CD8-positive, alpha-beta memory T cell (primary cell): ENCODE data around the gene FRMD4A. TPM values are rescaled to one million over a fixed set of nuclear protein-coding genes. Genes with fewer than 3 reads are reported as not detected.

Experiments used
- CTCF ChIA-PET: fragments of 350-600 bp; sonication (Branson Sonifier 250); formaldehyde crosslinking; loops from one replicate; lab custom pipeline; 2021; ENCODE audit warnings: antibody characterized with exemption; lab: Charles Lee
- POLR2A ChIA-PET: fragments of 350-600 bp; sonication (Branson Sonifier 250); formaldehyde crosslinking; loops from one replicate; lab custom pipeline; 2021; ENCODE audit warnings: antibody characterized with exemption; lab: Charles Lee
- DNase-seq, 5 donors: peaks; one replicate each; pipeline versions ENCODE4 v3.0.0 to v3.0.0-alpha.2; 2020 to 2022; ENCODE audit warnings: mixed read lengths in 1 of 5
- H3K27ac ChIP-seq: one replicate; pipeline ENCODE4 v1.7.0; 2013; ENCODE audit warnings: low read depth, mild to moderate bottlenecking, low read length, moderate library complexity
- H3K27me3 ChIP-seq: 2 replicates; pipeline ENCODE4 v1.7.0; 2013; ENCODE audit warnings: low read length, mild to moderate bottlenecking; ENCODE audit not compliant: insufficient read depth, poor library complexity, severe bottlenecking
- H3K36me3 ChIP-seq: 2 replicates; pipeline ENCODE4 v1.7.0; 2013; ENCODE audit warnings: mild to moderate bottlenecking, low read length, moderate library complexity; ENCODE audit not compliant: insufficient read depth
- H3K4me1 ChIP-seq: 2 replicates; pipeline ENCODE4 v1.7.0; 2013; ENCODE audit warnings: mild to moderate bottlenecking, low read length, moderate library complexity; ENCODE audit not compliant: insufficient read depth
- H3K4me3 ChIP-seq: 2 replicates; pipeline ENCODE4 v1.7.0; 2013; ENCODE audit warnings: mild to moderate bottlenecking, low read length
- H3K9me3 ChIP-seq: 2 replicates; pipeline ENCODE4 v1.7.0; 2013; ENCODE audit warnings: mild to moderate bottlenecking, low read length
- H3K27ac Mint-ChIP-seq, 8 donors: one replicate each; pipeline ENCODE4 v1.8.0; 2020 to 2021; ENCODE audit warnings: mixed read lengths in 8 of 8, mild to moderate bottlenecking in 6 of 8, inconsistent platforms in 3 of 8, moderate library complexity in 3 of 8
- H3K27me3 Mint-ChIP-seq, 2 donors: one replicate each; pipeline ENCODE4 v1.8.0; 2020 to 2021; ENCODE audit warnings: mixed read lengths in 2 of 2, mild to moderate bottlenecking in 1 of 2, moderate library complexity in 1 of 2
- H3K36me3 Mint-ChIP-seq, 3 donors: one replicate each; pipeline ENCODE4 v1.8.0; 2020 to 2021; ENCODE audit warnings: mixed read lengths in 3 of 3, inconsistent platforms in 1 of 3, mild to moderate bottlenecking in 1 of 3
- H3K4me1 Mint-ChIP-seq, 3 donors: one replicate each; pipeline ENCODE4 v1.8.0; 2020 to 2021; ENCODE audit warnings: mixed read lengths in 3 of 3, inconsistent platforms in 1 of 3, mild to moderate bottlenecking in 1 of 3
- H3K4me3 Mint-ChIP-seq, 7 donors: one replicate each; pipeline ENCODE4 v1.8.0; 2020 to 2021; ENCODE audit warnings: mixed read lengths in 7 of 7, mild to moderate bottlenecking in 6 of 7, moderate library complexity in 4 of 7, inconsistent platforms in 2 of 7
- H3K9me3 Mint-ChIP-seq, 5 donors: one replicate each; pipeline ENCODE4 v1.8.0; 2020 to 2022; ENCODE audit warnings: mixed read lengths in 5 of 5, mild to moderate bottlenecking in 3 of 5, moderate library complexity in 2 of 5, inconsistent platforms in 1 of 5
- polyA plus RNA-seq: library from polyadenylated mRNA; unstranded; fragments of 300-500 nt; fragmentation: Illumina TruSeq; gene quantifications from one replicate; pipeline ENCODE4 v1.2.3, GENCODE V29; 2021
- total RNA-seq, 2 experiments: library from RNA; stranded (reverse); gene quantifications; one replicate each; pipeline ENCODE4 v1.2.3, GENCODE V29; 2021

FRMD4A gene
- total and polyA plus RNA-seq, 3 experiments from 2014 or later, result 0.21 to 2.7 (median 2.1) TPM

DNA sequence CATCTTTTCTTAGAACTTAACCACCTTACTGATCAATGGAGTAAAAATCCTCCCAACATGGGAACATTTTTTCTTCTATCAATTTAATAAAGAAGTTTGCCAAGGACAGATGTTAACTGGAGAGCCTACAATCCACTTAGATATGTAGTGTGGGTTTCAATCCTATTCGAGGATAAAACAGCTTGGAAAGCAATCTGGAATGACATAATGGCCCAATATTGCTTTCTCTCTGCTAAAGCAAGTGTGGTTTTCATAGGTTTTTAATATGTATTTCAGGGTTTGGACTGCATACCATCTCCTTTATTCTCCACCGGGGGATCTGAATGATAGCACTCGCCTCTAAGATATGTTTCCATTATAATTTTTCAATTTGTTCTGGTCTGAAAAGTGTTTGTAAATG, 594.2 kb downstream of the FRMD4A start:
- peaks cover 0 to 9% of the 10 kb centered on the region in 2 donors for H3K27me3 Mint-ChIP-seq
- Histone ChIP-seq H3K4me3 (no peak overlapping the region), H3K27me3 (no peaks in the 10 kb centered on the region), H3K4me1 (no peaks in the 10 kb centered on the region), H3K36me3 (no peaks in the 10 kb centered on the region), H3K27ac (no peak overlapping the region), H3K9me3 (no peaks in the 10 kb centered on the region)
- CTCF ChIA-PET, result no interaction called here
- no peaks in the 10 kb centered on the region for H3K4me1 Mint-ChIP-seq
- H3K27ac Mint-ChIP-seq, result no peak overlapping the region
- POLR2A ChIA-PET, result no interaction called here
- H3K36me3 Mint-ChIP-seq, result peaks cover 0 to 1% (median 0%) of the 10 kb centered on the region in 3 donors
- no peak for DNase-seq
- H3K4me3 Mint-ChIP-seq, result no peak overlapping the region
- H3K9me3 Mint-ChIP-seq, result no peaks in the 10 kb centered on the region

DNA sequence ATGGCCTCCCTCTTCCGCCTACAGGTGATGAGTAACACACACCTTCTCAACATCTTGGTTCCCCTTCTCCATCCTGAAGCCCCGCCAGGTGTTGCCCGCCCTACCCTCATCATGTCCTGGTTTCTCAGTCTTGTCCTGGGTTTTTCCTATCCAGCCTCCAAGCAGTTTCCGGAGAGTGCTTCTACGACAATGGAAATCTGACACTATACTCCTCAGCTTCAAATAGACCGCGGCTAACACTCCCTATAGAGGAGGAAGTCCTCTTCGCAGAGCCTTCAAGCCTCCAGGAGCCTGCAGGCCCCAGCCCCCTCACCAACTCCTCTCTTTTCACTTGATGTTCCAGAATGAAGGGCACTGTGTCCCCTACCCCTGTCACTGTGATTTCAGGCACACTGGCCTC, 596.6 kb downstream of the FRMD4A start:
- H3K9me3 ChIP-seq, result no peaks in the 10 kb centered on the region
- DNase-seq, result no peak
- Mint-ChIP-seq H3K27ac (no peak overlapping the region), H3K9me3 (no peaks in the 10 kb centered on the region), H3K36me3 (peaks cover 0 to 1% (median 0%) of the 10 kb centered on the region in 3 donors), H3K27me3 (no peaks in the 10 kb centered on the region), H3K4me1 (no peaks in the 10 kb centered on the region), H3K4me3 (no peak overlapping the region)
- POLR2A ChIA-PET, result no interaction called here
- no peak overlapping the region for H3K4me3 ChIP-seq
- no peaks in the 10 kb centered on the region for H3K4me1 ChIP-seq
- no peak overlapping the region for H3K27ac ChIP-seq
- no peaks in the 10 kb centered on the region for H3K27me3 ChIP-seq
- H3K36me3 ChIP-seq, result no peaks in the 10 kb centered on the region
- CTCF ChIA-PET, result no interaction called here

GRCh38 chr10:13733071-13733470, 597.7 kb downstream of the FRMD4A start:
- Histone ChIP-seq H3K9me3 (no peaks in the 10 kb centered on the region), H3K4me1 (no peaks in the 10 kb centered on the region), H3K36me3 (no peaks in the 10 kb centered on the region), H3K4me3 (no peak overlapping the region), H3K27ac (no peak overlapping the region), H3K27me3 (no peaks in the 10 kb centered on the region)
- Mint-ChIP-seq H3K27me3 (no peaks in the 10 kb centered on the region), H3K9me3 (no peaks in the 10 kb centered on the region), H3K36me3 (peaks cover 0 to 1% (median 0%) of the 10 kb centered on the region in 3 donors), H3K4me3 (no peak overlapping the region), H3K4me1 (no peaks in the 10 kb centered on the region), H3K27ac (no peak overlapping the region)
- CTCF ChIA-PET, result no interaction called here
- DNase-seq, result no peak
- POLR2A ChIA-PET, result no interaction called here

DNA sequence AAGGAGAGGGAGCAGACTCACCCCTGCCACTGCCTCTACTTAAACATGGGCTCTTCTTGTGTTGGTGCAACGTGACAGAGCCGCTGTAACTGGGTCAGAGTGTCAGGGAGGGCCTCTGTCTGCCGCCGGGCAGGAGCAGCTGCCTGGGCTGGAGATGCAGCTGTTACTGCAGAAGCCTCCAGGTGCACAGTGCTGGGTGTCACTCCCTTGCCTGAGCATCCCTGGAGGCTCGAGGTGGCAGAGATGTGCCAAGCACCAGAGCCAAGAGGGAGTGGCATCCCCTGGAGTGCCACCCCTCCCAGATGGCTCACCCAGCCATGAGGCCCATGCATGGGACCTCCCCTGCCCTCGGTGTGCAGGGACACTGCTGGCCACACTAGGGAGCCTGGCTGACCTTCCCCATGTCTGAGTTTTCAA, 598.3 kb downstream of the FRMD4A start:
- no peak for DNase-seq
- H3K27ac ChIP-seq, result no peak overlapping the region
- Mint-ChIP-seq H3K27ac (peak overlapping the region in 1 of 8 donors; percentile 10), H3K4me1 (no peaks in the 10 kb centered on the region), H3K9me3 (no peaks in the 10 kb centered on the region), H3K4me3 (no peak overlapping the region), H3K27me3 (peaks cover 0 to 2% of the 10 kb centered on the region in 2 donors), H3K36me3 (peaks cover 0 to 1% (median 0%) of the 10 kb centered on the region in 3 donors)
- no peaks in the 10 kb centered on the region for H3K9me3 ChIP-seq
- CTCF ChIA-PET, result no interaction called here
- no peaks in the 10 kb centered on the region for H3K27me3 ChIP-seq
- H3K36me3 ChIP-seq, result no peaks in the 10 kb centered on the region
- no peaks in the 10 kb centered on the region for H3K4me1 ChIP-seq
- POLR2A ChIA-PET, result no interaction called here
- no peak overlapping the region for H3K4me3 ChIP-seq

DNA sequence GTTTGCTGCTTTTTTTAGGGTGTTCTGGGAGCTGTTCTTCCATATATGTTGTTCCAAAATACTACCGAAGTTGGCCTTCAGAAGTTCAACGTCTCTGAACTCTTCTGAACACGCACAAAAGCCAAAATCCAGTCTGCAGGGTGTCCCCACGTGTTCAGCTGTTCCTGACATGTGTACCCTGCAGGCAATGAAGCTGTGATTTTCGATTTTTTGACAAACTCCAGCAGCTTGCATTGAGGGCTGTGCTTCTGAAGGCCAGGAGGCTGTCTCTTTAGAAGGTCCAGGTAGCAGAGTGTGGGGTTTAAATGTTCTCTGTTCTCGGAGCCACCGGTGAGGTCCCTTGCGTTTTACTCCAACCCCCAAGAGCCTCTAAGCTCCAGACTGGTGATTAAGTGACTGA, 598.9 kb downstream of the FRMD4A start:
- Mint-ChIP-seq H3K4me3 (no peak overlapping the region), H3K27ac (peak overlapping the region in 1 of 8 donors; percentile 10), H3K9me3 (no peaks in the 10 kb centered on the region), H3K27me3 (peaks cover 0 to 5% of the 10 kb centered on the region in 2 donors), H3K4me1 (no peaks in the 10 kb centered on the region), H3K36me3 (peaks cover 0 to 1% (median 0%) of the 10 kb centered on the region in 3 donors)
- no peaks in the 10 kb centered on the region for H3K4me1 ChIP-seq
- no peaks in the 10 kb centered on the region for H3K9me3 ChIP-seq
- no peak overlapping the region for H3K4me3 ChIP-seq
- no peaks in the 10 kb centered on the region for H3K36me3 ChIP-seq
- POLR2A ChIA-PET, result no interaction called here
- H3K27me3 ChIP-seq, result no peaks in the 10 kb centered on the region
- H3K27ac ChIP-seq, result no peak overlapping the region
- DNase-seq, result no peak
- CTCF ChIA-PET, result no interaction called here

GRCh38 chr10:13730956-13731355, 599.8 kb downstream of the FRMD4A start:
- no peak overlapping the region for H3K27ac Mint-ChIP-seq
- DNase-seq, result no peak
- H3K4me3 ChIP-seq, result no peak overlapping the region
- H3K27ac ChIP-seq, result no peak overlapping the region
- H3K36me3 ChIP-seq, result no peaks in the 10 kb centered on the region
- no peak overlapping the region for H3K4me3 Mint-ChIP-seq
- no peaks in the 10 kb centered on the region for H3K4me1 Mint-ChIP-seq
- no peaks in the 10 kb centered on the region for H3K27me3 ChIP-seq
- H3K4me1 ChIP-seq, result no peaks in the 10 kb centered on the region
- H3K27me3 Mint-ChIP-seq, result peaks cover 0 to 5% of the 10 kb centered on the region in 2 donors
- CTCF ChIA-PET, result no interaction called here
- POLR2A ChIA-PET, result no interaction called here
- H3K9me3 ChIP-seq, result no peaks in the 10 kb centered on the region
- H3K36me3 Mint-ChIP-seq, result peaks cover 0 to 1% (median 0%) of the 10 kb centered on the region in 3 donors
- no peaks in the 10 kb centered on the region for H3K9me3 Mint-ChIP-seq

DNA sequence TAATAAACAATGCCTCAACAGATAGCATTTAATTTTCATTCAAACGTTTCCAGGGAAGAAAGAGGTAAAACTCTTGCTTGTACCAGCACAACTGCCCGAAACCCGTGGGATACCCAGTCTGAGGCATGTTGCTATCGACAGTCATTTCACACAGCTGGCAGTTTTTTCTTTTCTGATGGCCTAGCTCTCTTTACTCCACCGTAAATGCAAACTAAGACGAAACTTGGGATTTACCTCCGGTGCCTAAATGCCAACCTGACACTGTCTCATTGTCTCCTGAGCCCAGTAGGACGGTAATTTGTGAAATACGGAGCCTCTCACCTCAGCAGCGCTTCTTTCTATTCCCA, 600.4 kb downstream of the FRMD4A start:
- no peaks in the 10 kb centered on the region for H3K36me3 ChIP-seq
- no peaks in the 10 kb centered on the region for H3K9me3 ChIP-seq
- H3K36me3 Mint-ChIP-seq, result peaks cover 0 to 1% (median 0%) of the 10 kb centered on the region in 3 donors
- no peak overlapping the region for H3K27ac ChIP-seq
- ChIA-PET CTCF (no interaction called here), POLR2A (no interaction called here)
- H3K27me3 ChIP-seq, result no peaks in the 10 kb centered on the region
- no peaks in the 10 kb centered on the region for H3K4me1 Mint-ChIP-seq
- peaks cover 0 to 5% of the 10 kb centered on the region in 2 donors for H3K27me3 Mint-ChIP-seq
- no peak overlapping the region for H3K4me3 ChIP-seq
- no peak overlapping the region for H3K4me3 Mint-ChIP-seq
- DNase-seq, result no peak
- H3K27ac Mint-ChIP-seq, result peak overlapping the region in 1 of 8 donors; percentile 47
- H3K9me3 Mint-ChIP-seq, result no peaks in the 10 kb centered on the region
- no peaks in the 10 kb centered on the region for H3K4me1 ChIP-seq

GRCh38 chr10:13729586-13730305, 601.0 kb downstream of the FRMD4A start:
- H3K4me1 Mint-ChIP-seq, result no peaks in the 10 kb centered on the region
- no peak overlapping the region for H3K27ac ChIP-seq
- H3K27ac Mint-ChIP-seq, result no peak overlapping the region
- H3K27me3 Mint-ChIP-seq, result peaks cover 0 to 5% of the 10 kb centered on the region in 2 donors
- CTCF ChIA-PET, result no interaction called here
- H3K9me3 Mint-ChIP-seq, result no peaks in the 10 kb centered on the region
- H3K4me3 ChIP-seq, result no peak overlapping the region
- H3K4me3 Mint-ChIP-seq, result no peak overlapping the region
- no peaks in the 10 kb centered on the region for H3K27me3 ChIP-seq
- no peaks in the 10 kb centered on the region for H3K36me3 ChIP-seq
- POLR2A ChIA-PET, result no interaction called here
- no peaks in the 10 kb centered on the region for H3K4me1 ChIP-seq
- no peak for DNase-seq
- peaks cover 0 to 1% (median 0%) of the 10 kb centered on the region in 3 donors for H3K36me3 Mint-ChIP-seq
- no peaks in the 10 kb centered on the region for H3K9me3 ChIP-seq
